GM12873 (cell line): ENCODE data around the gene ATP5F1C.
A peak's percentile ranks its signal among the peaks of the same experiment; 100 is the strongest.

ENCODE experiments used
- CTCF ChIP-seq: IDR thresholded peaks from 2 replicates; pipeline ENCODE4 v1.5.1; 2012; ENCODE audit warnings: low read depth, mild to moderate bottlenecking, moderate library complexity, low read length, control low read depth; ENCODE audit not compliant: insufficient read depth; ENCODE audit errors: missing control alignments

The ATP5F1C gene

DNA sequence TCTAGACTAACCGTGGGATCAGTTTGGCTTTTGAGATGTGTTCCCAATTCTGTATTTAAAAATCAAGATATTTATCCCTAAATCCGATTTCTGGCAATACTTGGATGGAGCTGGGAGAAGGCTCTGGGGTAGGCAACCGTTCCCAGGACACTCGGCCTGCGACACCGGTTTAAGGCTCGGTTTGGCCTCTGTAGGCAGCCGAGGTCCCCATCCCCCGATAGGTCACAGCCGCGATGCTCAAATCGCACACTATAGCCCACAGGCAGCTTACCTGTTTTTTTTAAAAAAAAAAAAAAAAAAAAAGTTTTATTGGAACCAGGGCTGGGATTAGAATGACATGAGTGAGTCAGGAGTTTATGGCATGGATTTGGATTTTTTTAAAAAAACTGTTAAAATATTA is 29.6 kb downstream of the ATP5F1C start:
- TF ChIP-seq CTCF = no peak

GRCh38 chr10:7817984-7818294 is 30.0 kb downstream of the ATP5F1C start:
- no peak for TF ChIP-seq CTCF

GRCh38 chr10:7818295-7819120 is 30.5 kb downstream of the ATP5F1C start, which contains the start of gene TAF3:
TSS of gene TAF3 (plus strand) at chr10:7818505. CDS start at chr10:7818710, 205 bp downstream.
- TF ChIP-seq CTCF = no peak

GRCh38 chr10:7819121-7819460 is 31.1 kb downstream of the ATP5F1C start:
- TF ChIP-seq CTCF = peak; percentile 26

- no peak for TF ChIP-seq CTCF
These were observed 36.3 kb downstream of the ATP5F1C start for GRCh38 chr10:7824251-7824650.

GRCh38 chr10:7826971-7827370 is 39.0 kb downstream of the ATP5F1C start:
- TF ChIP-seq CTCF = no peak

GRCh38 chr10:7829289-7829834 is 41.4 kb downstream of the ATP5F1C start:
- no peak for TF ChIP-seq CTCF
